ENCODE measurements around the gene ATP9A.

The ATP9A gene

DNA sequence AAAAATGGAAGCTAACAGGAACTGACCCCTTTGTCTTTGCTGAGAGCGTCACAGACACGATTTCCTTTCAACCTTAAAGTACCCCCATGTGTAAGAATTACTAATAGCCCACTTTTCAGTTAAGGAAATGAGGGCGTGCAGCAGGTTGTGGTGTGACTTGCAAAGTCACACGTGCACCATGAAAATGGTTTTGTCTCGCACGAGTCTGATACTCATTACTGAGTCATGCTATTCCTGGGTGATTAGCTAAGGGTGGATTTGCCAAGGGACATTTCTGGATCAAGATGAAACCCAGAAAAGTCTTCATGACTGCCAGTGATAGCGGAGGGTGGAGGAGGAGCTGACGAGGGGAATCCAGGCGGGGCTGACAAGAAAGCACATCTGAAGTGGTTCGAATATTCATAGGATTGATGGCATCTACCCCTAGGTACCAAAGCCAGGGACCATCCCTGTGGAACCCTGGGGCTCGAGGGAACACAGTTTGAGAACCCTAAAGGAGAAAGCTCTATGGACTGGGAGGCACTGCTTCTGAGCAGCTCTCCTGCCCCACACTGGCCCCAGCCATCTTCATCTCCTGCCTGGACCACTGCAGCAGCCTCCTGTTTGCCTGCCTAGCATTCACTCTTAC lies 213.5 kb downstream of the ATP9A start:
- no peak for DNase-seq (ENCODE audit: low spot score)

DNA sequence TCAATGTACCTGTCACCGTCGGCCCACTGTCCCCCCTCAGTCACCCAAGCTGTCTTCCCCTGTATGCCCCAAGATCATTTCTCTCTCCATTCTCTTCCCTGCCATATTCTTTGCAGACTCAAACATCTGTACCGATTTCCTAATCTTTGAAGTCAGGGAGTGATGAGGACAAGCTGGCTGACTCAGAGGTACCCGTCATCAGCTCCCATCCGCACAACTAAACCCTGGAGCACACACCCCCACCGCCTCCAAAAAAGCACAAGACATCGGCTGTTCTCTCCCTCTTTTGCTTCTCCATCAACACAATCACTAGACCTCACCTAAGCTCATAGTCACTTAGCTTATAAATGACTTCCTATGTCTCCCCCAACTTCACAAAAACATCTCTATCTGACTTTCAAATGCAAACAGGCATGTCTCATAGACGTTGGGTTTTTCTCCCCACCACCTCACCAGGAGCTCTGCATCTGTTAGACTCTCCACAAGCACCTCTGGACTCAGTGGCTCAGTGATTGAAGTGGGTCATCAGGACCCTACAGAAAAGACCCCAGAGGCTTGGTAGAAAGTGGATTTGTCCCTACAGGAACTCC lies 214.2 kb downstream of the ATP9A start:
- no peak for DNase-seq (ENCODE audit: low spot score)

DNA sequence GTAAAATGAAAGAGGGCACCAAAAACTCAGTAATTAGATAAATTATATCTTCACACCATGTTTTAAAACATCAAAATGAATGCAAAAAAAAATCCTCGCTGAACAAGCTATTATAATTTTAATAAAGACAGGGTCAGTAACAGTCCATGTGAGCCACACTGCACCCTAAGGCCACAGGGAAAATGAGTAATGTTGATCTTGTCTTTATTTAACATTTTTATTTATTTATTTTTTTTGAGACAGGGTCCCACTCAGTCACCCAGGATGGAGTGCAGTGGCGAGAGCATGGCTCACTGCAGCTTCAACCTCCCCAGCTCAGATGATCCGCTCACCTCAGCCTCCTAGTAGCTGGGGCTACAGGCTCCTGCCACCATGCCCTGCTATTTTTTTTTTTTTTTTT lies 217.0 kb downstream of the ATP9A start:
- DNase-seq (ENCODE audit: low spot score) = no peak

DNA sequence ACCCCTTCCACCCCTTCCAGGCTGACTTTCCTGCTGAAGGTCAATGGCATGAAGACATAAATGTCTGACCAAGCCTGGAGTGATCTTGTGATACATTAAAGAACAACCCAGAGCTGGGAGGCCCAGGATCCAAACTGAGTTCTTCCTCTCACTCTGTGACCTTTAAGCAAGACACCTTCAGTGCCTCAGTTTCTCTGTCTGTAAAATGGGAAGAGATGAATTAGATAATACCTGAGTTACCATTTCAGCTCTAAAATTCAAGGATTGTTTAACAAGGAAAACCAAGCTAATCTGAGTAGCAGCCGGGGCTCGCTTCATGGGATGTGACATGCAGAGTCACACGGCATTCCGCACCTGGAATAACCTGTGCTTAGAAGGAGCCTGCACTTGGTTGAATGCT lies 218.7 kb downstream of the ATP9A start:
- no peak for DNase-seq (ENCODE audit: low spot score)

DNA sequence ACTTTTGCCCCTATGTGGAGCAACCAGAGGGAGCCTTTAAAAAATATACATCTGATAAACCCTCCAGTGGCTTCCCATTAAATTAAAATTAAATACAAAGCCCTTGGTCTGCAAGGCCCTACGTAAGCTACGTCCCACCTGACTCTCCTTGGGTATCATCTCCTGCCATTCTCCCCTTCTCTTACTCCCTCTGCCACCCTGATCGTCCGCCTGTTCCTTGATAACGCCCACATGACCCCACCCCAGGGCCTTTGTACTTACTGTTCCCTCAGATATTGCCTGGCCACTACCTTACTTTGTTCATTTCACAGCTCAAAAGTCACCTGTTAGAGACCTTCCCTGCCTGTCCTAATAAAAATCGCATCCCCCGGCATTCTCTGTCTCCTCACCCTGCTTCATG lies 220.2 kb downstream of the ATP9A start:
- DNase-seq (ENCODE audit: low spot score) = no peak

All from SK-N-DZ (cell line).